SK-N-SH (cell line): ENCODE measurements around the gene WDR11.

Source experiments
- CTCF ChIP-seq: fragments of 200-600 bp; sonication (generic); IDR thresholded peaks from 2 replicates; pipeline ENCODE4 v1.6.1; 2017; ENCODE audit warnings: antibody characterized with exemption, mild to moderate bottlenecking, moderate library complexity
- MAX ChIP-seq: IDR thresholded peaks from 2 replicates; pipeline ENCODE4 v1.4.0; 2012; ENCODE audit warnings: low read depth

- TF ChIP-seq CTCF (no peak), MAX (no peak)
Measured at GRCh38 chr10:120931423-120931822, 80.3 kb downstream of the WDR11 start.
